ENCODE data around the gene TMCC2. TPM values are rescaled to one million over a fixed set of nuclear protein-coding genes. Genes with fewer than 3 reads are reported as not detected.

TMCC2 gene
- total RNA-seq, 2 donors from 2014 or later = 6.8 to 8.9 TPM

DNA sequence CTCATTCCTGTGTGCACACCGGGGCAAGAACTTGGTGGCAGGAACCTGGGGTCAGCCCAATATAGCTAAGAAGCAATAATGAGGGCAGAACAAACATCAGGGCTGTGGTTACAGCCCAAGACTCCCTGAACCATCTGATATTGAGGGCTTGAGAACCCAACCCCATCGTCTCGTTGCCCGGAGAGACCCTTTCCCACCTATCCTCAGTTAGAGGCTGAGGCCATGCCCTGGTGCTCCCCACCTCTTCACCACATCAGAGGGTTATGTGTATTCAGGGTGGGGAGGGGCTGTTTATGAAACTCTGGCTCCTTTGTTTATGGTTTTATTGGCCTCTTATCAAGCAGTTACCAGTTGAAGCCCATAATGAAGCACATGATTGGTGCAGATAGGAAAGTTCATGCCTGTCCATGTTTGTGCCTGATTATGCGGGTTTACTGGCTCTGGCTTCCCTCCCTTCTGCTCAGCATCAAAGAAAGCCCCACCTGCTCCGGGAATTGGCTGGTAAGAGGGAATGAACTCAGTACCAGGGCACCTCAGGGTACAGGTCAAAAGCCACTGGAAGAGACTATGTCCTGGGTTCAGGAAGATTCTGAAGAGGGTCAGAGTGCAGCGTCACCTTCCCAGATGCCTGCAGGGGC is 79.3 kb downstream of the TMCC2 start:
- Histone ChIP-seq H3K9me3 (no peaks in the 10 kb centered on the region), H3K4me3 (no peak overlapping the region), H3K36me3 (no peaks in the 10 kb centered on the region), H3K27me3 (replicated peaks; ENCODE audit: insufficient read depth) (no peaks in the 10 kb centered on the region), H3K4me1 (ENCODE audit: control insufficient read depth in 1 of 2, low read depth in 2 of 2) (peaks cover 0 to 3% of the 10 kb centered on the region in 2 donors), H3K27ac (no peak overlapping the region)
- TF ChIP-seq, protein P1, sequence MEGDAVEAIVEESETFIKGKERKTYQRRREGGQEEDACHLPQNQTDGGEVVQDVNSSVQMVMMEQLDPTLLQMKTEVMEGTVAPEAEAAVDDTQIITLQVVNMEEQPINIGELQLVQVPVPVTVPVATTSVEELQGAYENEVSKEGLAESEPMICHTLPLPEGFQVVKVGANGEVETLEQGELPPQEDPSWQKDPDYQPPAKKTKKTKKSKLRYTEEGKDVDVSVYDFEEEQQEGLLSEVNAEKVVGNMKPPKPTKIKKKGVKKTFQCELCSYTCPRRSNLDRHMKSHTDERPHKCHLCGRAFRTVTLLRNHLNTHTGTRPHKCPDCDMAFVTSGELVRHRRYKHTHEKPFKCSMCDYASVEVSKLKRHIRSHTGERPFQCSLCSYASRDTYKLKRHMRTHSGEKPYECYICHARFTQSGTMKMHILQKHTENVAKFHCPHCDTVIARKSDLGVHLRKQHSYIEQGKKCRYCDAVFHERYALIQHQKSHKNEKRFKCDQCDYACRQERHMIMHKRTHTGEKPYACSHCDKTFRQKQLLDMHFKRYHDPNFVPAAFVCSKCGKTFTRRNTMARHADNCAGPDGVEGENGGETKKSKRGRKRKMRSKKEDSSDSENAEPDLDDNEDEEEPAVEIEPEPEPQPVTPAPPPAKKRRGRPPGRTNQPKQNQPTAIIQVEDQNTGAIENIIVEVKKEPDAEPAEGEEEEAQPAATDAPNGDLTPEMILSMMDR (IDR thresholded peaks at IDR 0.05) = no peak
- ATAC-seq (ENCODE audit: insufficient number of reproducible peaks, low FRiP score, low read depth) (no peak), DNase-seq (ENCODE audit: low spot score) (no peak)

DNA sequence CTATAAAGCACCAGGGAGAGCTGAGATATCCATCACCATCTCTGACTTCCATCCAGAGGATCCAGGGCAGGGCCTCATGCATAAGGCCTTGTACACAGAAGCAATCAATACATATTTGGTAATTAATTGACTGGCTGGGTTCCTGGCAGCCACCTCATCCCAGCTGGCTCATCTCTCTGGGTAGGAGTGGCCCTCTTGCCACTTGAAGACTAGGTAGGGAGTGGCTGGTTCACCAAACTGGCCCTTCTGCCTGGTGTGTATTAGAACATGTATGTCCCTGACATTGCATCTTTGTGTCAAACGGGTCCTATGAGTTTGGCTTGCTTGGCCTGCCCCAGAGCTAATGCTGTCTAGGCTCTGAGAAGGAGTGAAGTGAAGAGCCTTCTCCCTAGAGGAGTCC is 82.0 kb downstream of the TMCC2 start:
- H3K27ac ChIP-seq = no peak overlapping the region
- DNase-seq (ENCODE audit: low spot score) = no peak
- H3K27me3 ChIP-seq (replicated peaks; ENCODE audit: insufficient read depth) = no peaks in the 10 kb centered on the region
- TF ChIP-seq, protein P1 (IDR thresholded peaks at IDR 0.05) = no peak
- no peaks in the 10 kb centered on the region for H3K36me3 ChIP-seq
- no peak for ATAC-seq (ENCODE audit: insufficient number of reproducible peaks, low FRiP score, low read depth)
- no peak overlapping the region for H3K4me3 ChIP-seq
- H3K4me1 ChIP-seq (ENCODE audit: control insufficient read depth in 1 of 2, low read depth in 2 of 2) = no peaks in the 10 kb centered on the region
- H3K9me3 ChIP-seq = no peaks in the 10 kb centered on the region

DNA sequence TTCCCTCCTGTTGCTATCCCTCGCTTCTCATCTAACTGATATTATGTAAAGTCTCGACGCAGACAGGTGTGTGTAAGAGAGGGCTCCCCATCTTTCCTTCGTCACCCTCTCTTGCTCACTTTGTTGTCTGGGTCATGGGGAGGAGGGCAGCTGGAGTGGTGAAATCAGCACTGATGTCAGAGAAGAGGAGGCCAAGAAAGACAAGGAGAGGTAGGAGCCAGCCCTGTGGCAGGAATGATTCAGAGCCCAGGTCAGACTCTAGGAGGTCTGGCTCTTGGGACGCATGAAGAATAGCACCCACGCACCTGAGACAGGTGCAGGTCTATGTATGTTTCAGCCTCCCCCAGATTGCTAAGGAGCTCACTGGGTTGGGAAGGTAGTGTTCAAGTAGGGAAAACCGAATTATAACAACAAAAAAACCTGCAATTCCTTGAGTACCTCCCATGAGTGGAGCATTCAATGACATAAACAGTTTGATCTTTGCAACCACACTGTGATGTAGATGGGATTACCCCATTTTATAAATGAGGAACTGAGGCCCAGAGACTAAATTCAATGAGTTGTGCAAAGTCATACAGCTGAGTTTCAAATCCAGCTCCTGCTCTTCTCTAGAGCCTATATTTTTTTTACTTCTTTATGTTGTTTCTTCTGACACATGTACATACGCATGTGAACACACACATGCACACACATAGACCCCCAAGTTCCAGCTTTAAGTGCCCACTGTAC is 83.4 kb downstream of the TMCC2 start:
- Histone ChIP-seq H3K4me1 (ENCODE audit: control insufficient read depth in 1 of 2, low read depth in 2 of 2) (no peaks in the 10 kb centered on the region), H3K4me3 (no peak overlapping the region), H3K36me3 (no peaks in the 10 kb centered on the region), H3K27me3 (replicated peaks; ENCODE audit: insufficient read depth) (no peaks in the 10 kb centered on the region), H3K9me3 (no peaks in the 10 kb centered on the region), H3K27ac (no peak overlapping the region)
- no peak for DNase-seq (ENCODE audit: low spot score)
- TF ChIP-seq, protein P1 (IDR thresholded peaks at IDR 0.05) = no peak
- ATAC-seq (ENCODE audit: insufficient number of reproducible peaks, low FRiP score, low read depth) = no peak

DNA sequence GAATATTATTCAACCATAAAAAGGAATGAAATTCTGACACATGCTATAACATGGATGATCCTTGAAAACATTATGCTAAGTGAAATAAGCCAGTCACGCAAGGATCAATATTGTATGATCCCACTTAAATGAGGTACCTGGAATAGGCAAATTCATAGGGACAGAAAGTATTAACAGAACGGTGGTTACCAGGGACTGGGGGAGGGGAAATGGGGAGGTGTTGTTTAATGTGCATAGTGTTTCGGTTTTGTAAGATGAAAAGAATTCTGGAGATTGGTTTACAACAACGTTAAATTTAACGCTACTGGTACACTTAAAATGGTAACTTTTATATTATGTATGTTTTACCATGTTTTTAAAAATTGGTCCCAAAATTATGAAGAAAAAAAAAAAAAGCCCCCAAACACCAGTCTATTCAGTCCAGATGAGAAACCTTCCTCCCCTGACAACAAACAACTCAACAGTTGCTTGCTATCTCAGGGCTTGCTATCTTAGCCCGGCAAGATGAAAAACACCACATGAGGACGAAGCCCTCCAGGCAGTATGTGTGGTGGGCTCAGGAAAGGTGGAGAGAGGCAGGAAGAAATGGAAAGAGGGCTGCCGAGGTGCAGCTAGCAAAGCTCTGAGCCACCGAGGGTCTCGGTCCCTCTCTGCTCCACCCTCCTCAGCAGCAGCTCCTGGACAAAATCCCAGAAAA is 85.3 kb downstream of the TMCC2 start:
- no peak for ATAC-seq (ENCODE audit: insufficient number of reproducible peaks, low FRiP score, low read depth)
- Histone ChIP-seq H3K4me3 (no peak overlapping the region), H3K36me3 (no peaks in the 10 kb centered on the region), H3K27ac (peak overlapping the region; percentile 12 to 48), H3K9me3 (no peaks in the 10 kb centered on the region), H3K27me3 (replicated peaks; ENCODE audit: insufficient read depth) (no peaks in the 10 kb centered on the region), H3K4me1 (ENCODE audit: control insufficient read depth in 1 of 2, low read depth in 2 of 2) (peaks cover 0 to 10% of the 10 kb centered on the region in 2 donors)
- no peak for DNase-seq (ENCODE audit: low spot score)
- TF ChIP-seq, protein P1 (IDR thresholded peaks at IDR 0.05) = no peak

Measured in thoracic aorta (tissue), 2 donors.